Esophagus muscularis mucosa (tissue), 4 donors: ENCODE results near the gene VWA3B. TPM values are rescaled to one million over a fixed set of nuclear protein-coding genes. Genes with fewer than 3 reads are reported as not detected.

Experiments
- DNase-seq: peaks from one replicate; pipeline ENCODE4 v3.0.0-alpha.2; 2017; ENCODE audit errors: extremely low spot score
- H3K27ac ChIP-seq, 4 donors: fragments of 200-600 bp; sonication (generic); replicated peaks in 1 of 4; 1 replicate in 3 of 4; 2 replicates in 1 of 4; pipeline ENCODE4 v1.5.1; 2016 to 2019; ENCODE audit warnings: mild to moderate bottlenecking in 1 of 4
- H3K27me3 ChIP-seq, 4 donors: fragments of 200-600 bp; sonication (generic); one replicate each; pipeline versions ENCODE4 v1.5.1 to v1.6.0; 2016 to 2019
- H3K36me3 ChIP-seq, 4 donors: fragments of 200-600 bp; sonication (generic); one replicate each; pipeline ENCODE4 v1.5.1; 2016 to 2019
- H3K4me1 ChIP-seq, 4 donors: fragments of 200-600 bp; sonication (generic); one replicate each; pipeline ENCODE4 v1.5.1; 2016 to 2019
- H3K4me3 ChIP-seq, 4 donors: fragments of 200-600 bp; sonication (generic); 1 replicate in 2 of 4; 2 replicates in 2 of 4; pipeline ENCODE4 v1.5.1; 2016 to 2019; ENCODE audit warnings: mild to moderate bottlenecking in 4 of 4, moderate library complexity in 1 of 4
- H3K9me3 ChIP-seq, 4 donors: fragments of 200-600 bp; sonication (generic); 1 replicate in 3 of 4; 2 replicates in 1 of 4; pipeline ENCODE4 v1.5.1; 2016 to 2019
- CTCF ChIP-seq, 3 experiments: fragments of 200-600 bp in 2 of 3; fragments of 450-650 bp in 1 of 3; sonication (generic) in 2 of 3; IDR thresholded peaks; one replicate each; pipeline ENCODE4 v1.5.1; 2017 to 2019; ENCODE audit warnings: antibody characterized with exemption in 3 of 3, mild to moderate bottlenecking in 2 of 3, moderate library complexity in 1 of 3
- EP300 ChIP-seq: sonication (generic); formaldehyde crosslinking; IDR thresholded peaks from one replicate; pipeline ENCODE4 v1.6.1; 2017; ENCODE audit warnings: antibody characterized with exemption
- POLR2A ChIP-seq: fragments of 450-650 bp; IDR thresholded peaks from one replicate; pipeline ENCODE4 v1.6.1; 2017; ENCODE audit warnings: antibody characterized with exemption, moderate library complexity, mild to moderate bottlenecking, low read depth
- POLR2AphosphoS5 ChIP-seq, 2 donors: sonication (generic); formaldehyde crosslinking; IDR thresholded peaks; one replicate each; pipeline ENCODE4 v1.6.1; 2017; ENCODE audit warnings: antibody characterized with exemption in 2 of 2
- WGBS: methylation state at CpG from one replicate; pipeline ENCODE4 v1.1.5; 2018; 5-methylcytosine and 5-hydroxymethylcytosine counted together
- intact Hi-C: fragments of 100-400 bp; cut with DNase I; formaldehyde crosslinking; loops from one replicate; pipeline ENCODE4 v1.15.1; 2023
- total RNA-seq, 4 donors: library from RNA; depleted of rRNA; stranded (reverse); fragments of >200 nt; gene quantifications; one replicate each; pipeline versions ENCODE4 v1.1.0 to v1.2.1, GENCODE V29; 2016

Gene VWA3B
- not detected for total RNA-seq

GRCh38 chr2:98086491-98087446 is at the start of gene VWA3B:
Gene VWA3B (plus strand): TSS chr2:98087167. CDS start chr2:98093093, 5,926 bp downstream.
- WGBS, result 2% methylated on average over 36 of the region's 74 CpGs

GRCh38 chr2:98037206-98037605 is 49.8 kb upstream of the VWA3B start:
- 38% methylated on average over 2 of the region's 2 CpGs for WGBS
- Histone ChIP-seq H3K27ac (no peak overlapping the region), H3K9me3 (no peaks in the 10 kb centered on the region), H3K36me3 (no peaks in the 10 kb centered on the region), H3K4me3 (no peak overlapping the region), H3K4me1 (peaks cover 12 to 38% (median 33%) of the 10 kb centered on the region in 4 donors), H3K27me3 (no peaks in the 10 kb centered on the region)
- no peak for DNase-seq
- intact Hi-C loops, result no loop called here
- TF ChIP-seq POLR2A, result no peak

More at GRCh38 chr2:98086491-98087446, at the start of gene VWA3B:
- Histone ChIP-seq H3K4me3 (peak within 1 kb of the TSS; percentile 50 to 67 (median 55)), H3K4me1 (peaks cover 15 to 18% (median 17%) of the 10 kb centered on the region in 4 donors), H3K9me3 (no peaks in the 10 kb centered on the region), H3K36me3 (no peaks in the 10 kb centered on the region), H3K27me3 (no peaks in the 10 kb centered on the region), H3K27ac (peak within 1 kb of the TSS in 1 of 4 donors; percentile 37)
- DNase-seq, result no peak
- intact Hi-C loops, result no loop called here
- TF ChIP-seq CTCF (IDR thresholded peaks at IDR 0.05) (no peak), POLR2AphosphoS5 (IDR thresholded peaks at IDR 0.05) (peak in 1 of 2 donors; percentile 29)

- Histone ChIP-seq H3K27me3 (no peaks in the 10 kb centered on the region), H3K27ac (no peak overlapping the region), H3K36me3 (no peaks in the 10 kb centered on the region), H3K9me3 (no peaks in the 10 kb centered on the region), H3K4me1 (peaks cover 12 to 38% (median 33%) of the 10 kb centered on the region in 4 donors), H3K4me3 (no peak overlapping the region)
- 75% methylated on average over 2 of the region's 2 CpGs for WGBS
- DNase-seq, result peak; percentile 57
- intact Hi-C loops, result no loop called here
- no peak for TF ChIP-seq POLR2AphosphoS5 (IDR thresholded peaks at IDR 0.05)
- TF ChIP-seq CTCF (IDR thresholded peaks at IDR 0.05), result no peak
- no peak for TF ChIP-seq POLR2A
- TF ChIP-seq EP300, result no peak
Measured at GRCh38 chr2:98037666-98038336, 49.2 kb upstream of the VWA3B start.

- intact Hi-C loops, result no loop called here
Measured at GRCh38 chr2:98039085-98039756, 47.7 kb upstream of the VWA3B start.

More at GRCh38 chr2:98039085-98039756, 47.7 kb upstream of the VWA3B start:
- WGBS, result 80% methylated on average over 10 of the region's 12 CpGs
- TF ChIP-seq CTCF (IDR thresholded peaks at IDR 0.05), result no peak
- TF ChIP-seq POLR2A, result no peak
- TF ChIP-seq POLR2AphosphoS5 (IDR thresholded peaks at IDR 0.05), result no peak
- no peak for TF ChIP-seq EP300
- H3K27ac ChIP-seq, result no peak overlapping the region
- H3K4me1 ChIP-seq, result peaks cover 12 to 38% (median 33%) of the 10 kb centered on the region in 4 donors
- peaks cover 0 to 14% (median 7%) of the 10 kb centered on the region in 4 donors for H3K9me3 ChIP-seq
- H3K27me3 ChIP-seq, result no peaks in the 10 kb centered on the region
- DNase-seq, result peak; percentile 66
- no peak overlapping the region for H3K4me3 ChIP-seq
- H3K36me3 ChIP-seq, result no peaks in the 10 kb centered on the region
